ENCODE results near the gene GRIN2A.

- TF ChIP-seq CTCF (IDR thresholded peaks at IDR 0.05; ENCODE audit: control extremely low read depth in 1 of 3, insufficient read depth in 1 of 3, low read depth in 1 of 3, low read length in 3 of 3) (no peak), POLR2AphosphoS5 (IDR thresholded peaks at IDR 0.05; ENCODE audit: low read depth, low read length) (no peak), ZNF274 (IDR thresholded peaks at IDR 0.05; ENCODE audit: borderline replicate concordance, extremely low read depth, low read length) (no peak), BCL11A (IDR thresholded peaks at IDR 0.05; ENCODE audit: low read depth in 2 of 2, low read length in 2 of 2) (no peak), USF2 (IDR thresholded peaks at IDR 0.05; ENCODE audit: low read length) (no peak)
These were observed 337.9 kb downstream of the GRIN2A start for GRCh38 chr16:9844361-9844760.
